Activated CD8-positive, alpha-beta memory T cell treated with anti-CD3 and anti-CD28 coated beads for 48 hours (primary cell): ENCODE measurements around the gene CLDN3.

ENCODE experiments used
- DNase-seq, 3 experiments: peaks; one replicate each; pipeline ENCODE4 v3.0.0-alpha.2; 2020; ENCODE audit warnings: low read depth in 2 of 3, low spot score in 2 of 3

CLDN3 gene

DNA sequence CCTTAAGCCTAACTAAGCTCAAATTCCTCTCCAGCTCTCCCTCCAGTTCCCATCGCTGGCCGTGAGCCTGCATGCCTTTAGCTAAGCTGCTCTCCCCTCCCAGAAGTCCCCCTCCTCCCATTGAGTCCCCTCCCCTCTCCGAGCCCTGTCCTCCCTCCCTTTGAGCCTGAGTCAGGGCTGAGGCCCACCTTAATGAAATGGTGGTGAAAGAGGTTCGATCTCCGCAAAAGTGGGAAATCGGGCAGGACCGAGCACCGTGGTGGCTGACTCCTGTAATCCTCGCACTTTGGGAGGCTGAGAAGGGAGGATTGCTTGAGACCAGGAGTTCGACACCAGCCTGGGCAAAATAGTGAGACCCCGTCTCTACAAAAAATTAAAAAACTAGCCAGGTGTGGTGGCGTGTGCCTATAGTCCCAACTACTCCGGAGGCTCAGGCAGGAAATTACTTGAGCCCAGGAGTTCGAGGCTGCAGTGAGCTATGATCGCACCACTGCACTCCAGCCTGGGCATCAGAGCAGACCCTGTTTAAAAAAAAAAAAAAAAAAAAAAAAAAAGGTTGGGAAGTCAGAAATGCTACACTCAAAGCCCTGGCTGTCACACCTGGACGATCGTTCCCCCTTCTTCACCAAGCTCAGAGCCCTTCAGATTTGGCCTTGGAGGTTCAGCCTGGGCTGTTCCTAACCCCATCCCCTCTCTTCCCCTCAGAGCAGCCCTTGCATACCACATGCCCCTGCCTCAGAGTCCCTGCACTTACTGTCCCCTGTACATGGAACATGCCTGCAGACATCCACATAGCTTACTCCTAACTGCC lies 995 bp upstream of the CLDN3 start:
- no peak for DNase-seq

GRCh38 chr7:73769481-73770001 lies 529 bp downstream of the CLDN3 start:
- no peak for DNase-seq

GRCh38 chr7:73768641-73769480 lies 1.2 kb downstream of the CLDN3 start:
- DNase-seq = no peak

DNA sequence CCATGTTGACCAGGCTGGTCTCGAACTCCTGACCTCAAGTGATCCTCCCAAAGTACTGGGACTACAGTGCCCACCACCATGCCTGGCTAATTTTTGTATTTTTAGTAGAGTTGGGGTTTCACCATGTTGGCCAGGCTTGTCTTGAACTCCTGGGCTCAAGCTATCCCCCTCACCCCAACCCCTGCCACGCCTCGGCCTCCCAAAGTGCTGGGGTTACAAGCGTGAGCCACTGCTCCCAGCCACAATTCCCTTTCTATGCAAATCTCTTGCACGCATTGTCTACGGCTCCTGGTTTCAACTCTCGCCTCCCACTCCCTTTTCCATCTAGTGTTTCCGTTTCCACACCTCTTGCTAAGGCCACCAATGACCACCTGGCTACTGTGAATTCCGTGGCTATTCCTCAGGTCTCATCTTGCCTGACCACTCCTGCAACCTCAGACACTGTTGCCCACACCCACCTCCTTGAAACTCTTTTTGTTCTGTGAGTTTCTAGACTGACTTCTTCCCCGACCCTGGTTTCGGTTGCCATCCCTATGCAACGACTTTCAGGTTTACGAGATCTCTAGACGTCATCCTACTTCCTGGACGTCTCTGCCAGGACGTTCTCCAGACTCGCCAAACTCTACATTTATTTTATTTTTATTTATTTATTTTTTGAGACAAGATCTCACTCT lies 3.4 kb downstream of the CLDN3 start:
- DNase-seq = no peak

DNA sequence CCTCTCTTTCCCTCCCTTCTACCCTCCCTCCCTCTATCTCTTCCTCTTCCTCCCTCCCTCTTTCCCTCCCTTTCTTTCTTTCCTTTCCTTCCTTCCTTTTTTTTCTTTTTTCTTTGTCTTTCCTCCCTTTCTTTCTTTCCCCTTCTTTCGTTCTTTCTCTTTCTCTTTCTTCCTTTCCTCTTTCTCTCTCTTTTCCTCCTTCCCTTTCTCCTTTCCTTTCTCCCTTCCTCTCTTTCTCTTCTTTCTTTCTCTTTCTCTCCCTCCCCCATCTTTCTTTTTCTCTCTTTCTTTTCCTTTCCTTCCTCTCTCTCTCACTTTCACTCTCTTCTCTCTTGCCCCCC lies 7.4 kb downstream of the CLDN3 start:
- no peak for DNase-seq

GRCh38 chr7:73761854-73762658 lies 8.0 kb downstream of the CLDN3 start:
- no peak for DNase-seq

GRCh38 chr7:73758581-73759138 lies 11.4 kb downstream of the CLDN3 start:
- DNase-seq = no peak

GRCh38 chr7:73749931-73750776 lies 19.9 kb downstream of the CLDN3 start:
- DNase-seq = no peak

- no peak for DNase-seq
These were observed 23.7 kb downstream of the CLDN3 start for GRCh38 chr7:73746378-73746777.

DNA sequence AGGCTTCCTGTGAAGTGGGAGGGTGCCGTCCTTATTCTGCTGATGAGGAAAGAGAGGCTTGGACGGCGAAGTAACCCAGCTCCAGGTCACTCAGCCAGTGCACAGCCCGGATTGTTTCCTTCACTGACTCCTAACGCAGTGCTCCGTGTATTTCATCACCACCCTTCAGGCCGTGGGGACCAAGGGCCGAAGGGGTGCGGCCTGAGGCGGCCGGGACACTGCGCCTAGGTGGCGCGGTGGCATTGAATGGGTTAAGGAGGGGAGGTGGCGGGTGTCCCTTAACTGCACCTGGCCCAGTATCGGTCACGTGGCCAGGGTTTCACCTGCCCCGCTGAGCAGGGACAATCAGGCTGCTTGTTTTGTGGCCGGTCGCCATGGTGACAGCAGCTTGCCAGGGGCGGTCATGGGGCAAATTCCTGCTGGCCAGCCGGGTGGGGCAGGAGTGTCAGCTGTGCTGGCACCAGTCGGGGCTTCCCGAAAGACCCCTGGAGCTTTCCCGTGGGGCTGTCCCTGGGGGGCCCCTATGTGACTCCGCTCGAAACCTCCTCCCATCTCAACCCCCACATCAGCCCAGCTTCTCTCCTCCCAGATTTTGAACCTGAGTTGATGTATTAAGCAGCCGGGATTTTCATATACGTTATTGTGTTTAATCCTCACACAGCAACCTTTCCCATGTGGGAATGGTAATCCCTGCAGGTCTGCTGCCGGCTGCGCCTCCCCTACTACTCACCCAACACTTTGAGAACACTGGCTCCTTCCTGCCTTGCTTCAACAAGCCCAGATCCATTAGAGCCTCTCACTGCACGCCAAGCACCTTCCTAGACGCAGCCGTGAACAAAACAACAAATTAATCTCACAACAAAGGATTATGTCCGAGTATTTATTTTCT lies 27.1 kb downstream of the CLDN3 start:
- no peak for DNase-seq

DNA sequence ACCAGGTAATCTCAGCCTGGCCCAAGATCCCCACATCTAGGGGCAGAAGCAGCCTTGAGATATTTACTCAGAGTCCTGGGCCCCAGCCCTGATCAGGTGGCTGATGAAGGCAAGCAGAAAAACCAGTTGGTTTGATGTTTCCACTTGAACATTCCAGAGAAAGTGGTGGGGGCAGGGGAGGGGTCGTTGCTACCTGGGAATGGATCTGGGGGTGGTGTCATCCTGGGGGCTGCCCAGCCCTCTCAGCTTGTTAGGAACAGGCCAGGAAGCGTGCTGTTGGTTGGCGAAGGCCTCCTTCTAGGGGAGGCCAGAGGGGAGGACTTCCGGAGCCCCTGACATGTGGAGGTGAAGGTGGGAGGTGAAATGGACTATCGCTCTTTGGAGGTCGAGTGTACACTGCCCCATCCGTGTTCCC lies 27.7 kb downstream of the CLDN3 start:
- DNase-seq = no peak

DNA sequence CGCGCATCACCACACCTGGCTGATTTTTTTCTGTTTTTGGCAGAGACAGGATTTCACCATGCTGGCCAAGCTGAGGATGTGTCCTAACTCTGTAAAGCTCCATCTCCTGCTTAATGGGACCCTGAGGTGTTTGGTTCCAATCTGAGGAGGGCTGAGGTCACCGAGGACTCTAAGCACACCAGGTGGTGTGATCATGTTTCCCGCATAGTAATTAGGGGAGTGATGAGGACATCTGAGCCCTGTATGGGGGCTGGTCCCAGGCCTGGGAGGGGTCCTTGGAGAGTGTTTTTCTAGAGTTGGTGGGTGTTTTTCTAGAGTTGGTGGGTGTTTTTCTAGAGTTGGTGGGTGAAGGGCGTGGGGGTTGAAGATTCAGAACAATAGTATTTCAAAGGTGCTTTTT lies 28.5 kb downstream of the CLDN3 start:
- no peak for DNase-seq

DNA sequence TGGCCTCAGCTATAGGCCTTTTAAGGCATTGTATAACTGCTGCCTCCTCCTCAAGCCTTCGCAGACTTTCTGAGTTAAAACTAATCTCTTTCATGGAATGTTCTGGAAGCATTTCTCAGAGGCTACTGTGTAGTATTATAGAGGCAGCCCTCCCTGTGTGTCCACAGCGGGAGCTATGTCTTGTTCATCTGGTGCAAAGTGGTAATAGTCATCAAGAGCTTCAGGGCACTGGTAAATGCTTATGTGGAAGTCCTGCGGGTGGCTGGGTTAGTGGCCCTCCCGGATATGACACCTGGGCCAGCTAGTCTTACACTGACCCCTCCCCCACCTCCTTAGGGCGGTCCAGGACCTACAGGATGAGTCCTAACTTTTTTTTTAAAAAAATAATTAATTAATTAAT lies 29.3 kb downstream of the CLDN3 start:
- no peak for DNase-seq

- DNase-seq = no peak
These were observed 29.9 kb downstream of the CLDN3 start for GRCh38 chr7:73740212-73740611.

DNA sequence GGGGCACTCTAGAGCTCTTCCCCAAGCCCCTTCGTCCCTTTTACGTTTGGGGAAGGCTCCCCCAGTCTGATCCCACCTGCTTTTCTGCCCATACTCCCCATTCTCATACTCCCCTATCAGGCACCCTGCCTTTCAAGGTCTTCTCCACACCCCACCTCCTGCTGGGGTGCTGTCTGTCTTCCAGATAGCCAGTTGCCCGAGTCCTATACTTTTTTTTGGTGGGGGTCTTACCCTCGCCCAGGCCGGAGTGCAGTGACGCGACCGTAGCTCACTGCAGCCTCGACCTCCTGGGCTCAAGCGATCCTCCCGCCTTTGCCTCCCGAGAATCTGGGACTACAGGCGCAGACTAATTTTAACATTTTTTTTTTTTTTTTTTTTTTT lies 30.7 kb downstream of the CLDN3 start:
- no peak for DNase-seq

GRCh38 chr7:73738612-73739386 lies 31.3 kb downstream of the CLDN3 start, which contains the start of gene ABHD11:
TSS of gene ABHD11 (minus strand) at chr7:73738802. CDS start at chr7:73738770, 32 bp downstream.
- DNase-seq = peak; percentile 95 to 99 (median 98)

DNA sequence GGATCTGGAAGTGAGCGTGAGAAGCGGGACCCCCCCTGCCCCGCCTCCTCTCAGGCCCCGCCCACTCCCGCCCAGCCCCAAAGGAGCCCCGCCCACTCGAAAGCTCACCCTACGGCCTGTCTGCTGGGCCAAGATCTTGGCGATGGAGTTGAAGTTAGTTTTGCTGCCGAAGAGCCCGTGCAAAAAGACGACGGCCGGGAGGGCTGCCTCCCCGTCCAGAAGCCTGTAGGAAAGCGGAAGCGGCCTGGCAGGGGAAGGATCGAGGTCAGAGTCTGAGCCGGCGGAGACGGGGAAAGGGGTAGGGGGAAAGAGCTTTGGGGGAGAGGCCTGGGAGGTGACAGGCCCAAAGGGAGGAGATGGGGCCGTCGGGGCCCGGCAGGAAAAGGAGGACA lies 31.9 kb downstream of the CLDN3 start:
- peak in 2 of 3 experiments; percentile 51 to 62 for DNase-seq
